DMS114 treated with DMSO at 0.1 percent for 48 hours (cell line): ENCODE measurements around the gene ZNF341.

Experiments used
- DNase-seq: peaks from one replicate; lab custom pipeline; 2025; ENCODE audit not compliant: unreplicated experiment; lab: John Stamatoyannopoulos, UW

ZNF341 gene

DNA sequence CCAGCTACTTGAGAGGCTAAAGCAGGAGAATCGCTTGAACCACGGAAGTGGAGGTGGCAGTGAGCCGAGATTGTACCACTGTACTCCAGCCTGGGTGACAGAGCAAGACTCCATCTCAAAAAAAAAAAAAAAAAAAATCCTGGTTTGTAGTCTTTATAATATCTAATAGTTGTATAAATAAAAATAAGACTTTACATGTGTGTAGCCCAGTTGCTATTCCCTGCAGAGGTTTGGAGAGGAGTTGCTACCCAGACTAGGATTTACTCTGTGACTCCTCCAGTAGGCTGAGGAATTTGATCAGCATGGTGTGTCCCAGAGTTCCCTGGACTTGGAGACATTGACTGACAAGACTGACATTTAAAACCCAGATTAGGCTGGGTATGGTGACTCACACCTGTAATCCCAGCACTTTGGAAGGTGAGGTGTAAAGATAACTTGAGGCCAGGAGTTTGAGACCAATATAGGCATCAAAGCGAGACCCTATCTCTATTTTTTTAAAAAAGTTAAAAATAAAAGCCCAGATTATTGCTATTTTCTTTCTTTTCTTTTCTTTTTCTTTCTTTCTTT lies 89.6 kb downstream of the ZNF341 start:
- no peak for DNase-seq

DNA sequence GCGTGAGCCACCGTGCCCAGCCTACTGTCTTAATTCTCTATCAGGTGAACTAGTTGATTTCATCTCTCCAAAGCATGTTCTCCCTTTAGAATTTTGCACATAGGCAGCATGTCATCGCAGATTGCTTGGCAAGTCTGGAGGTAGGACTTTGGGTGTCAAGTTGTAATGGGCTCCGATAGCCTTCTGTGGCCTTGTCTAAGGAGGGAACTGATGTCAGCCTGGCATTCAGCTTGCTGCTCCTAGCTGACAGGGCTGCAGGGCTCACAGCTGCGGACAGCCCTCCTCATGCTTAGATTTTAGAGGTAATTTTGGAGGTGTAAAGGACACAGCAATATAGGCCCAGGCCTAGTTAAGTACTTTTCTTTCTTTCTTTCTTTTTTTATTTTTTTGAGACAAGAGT lies 90.6 kb downstream of the ZNF341 start:
- no peak for DNase-seq

DNA sequence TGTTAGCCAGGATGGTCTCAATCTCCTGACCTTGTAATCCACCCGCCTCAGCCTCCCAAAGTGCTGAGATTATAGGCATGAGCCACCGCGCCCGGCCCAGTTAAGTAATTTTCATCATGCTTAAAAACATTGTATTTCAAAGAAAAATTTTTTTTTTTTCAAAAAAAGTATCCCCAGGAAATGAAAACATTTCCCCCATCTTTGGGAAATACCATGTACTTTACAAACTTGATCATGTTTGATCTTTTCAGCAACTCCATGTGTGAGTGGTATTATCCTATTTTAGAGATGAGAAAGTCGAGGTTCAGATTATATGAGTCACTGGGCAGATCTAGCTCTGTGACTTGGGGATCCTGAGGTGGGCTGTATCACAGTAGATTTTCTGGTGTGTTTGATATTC lies 91.2 kb downstream of the ZNF341 start:
- no peak for DNase-seq

DNA sequence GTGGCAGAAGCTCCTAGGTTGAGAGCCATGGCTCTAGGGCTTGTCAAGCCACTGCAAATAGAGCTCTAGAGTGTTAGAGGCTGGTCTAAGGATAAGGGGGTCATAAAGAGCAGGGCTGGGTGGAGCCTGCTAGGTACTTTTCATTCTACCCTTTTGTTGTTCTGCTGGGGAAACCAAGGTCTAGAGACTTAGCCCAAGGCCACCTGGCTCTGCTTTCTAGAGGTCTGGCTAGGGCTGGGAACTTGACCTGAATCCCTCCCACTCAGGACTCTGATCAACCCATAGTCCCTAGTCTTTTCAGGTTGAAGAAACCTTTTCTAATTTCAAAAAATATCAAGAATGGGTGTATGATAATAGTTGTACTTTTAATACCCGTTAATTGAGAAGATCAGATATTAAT lies 93.1 kb downstream of the ZNF341 start:
- no peak for DNase-seq

DNA sequence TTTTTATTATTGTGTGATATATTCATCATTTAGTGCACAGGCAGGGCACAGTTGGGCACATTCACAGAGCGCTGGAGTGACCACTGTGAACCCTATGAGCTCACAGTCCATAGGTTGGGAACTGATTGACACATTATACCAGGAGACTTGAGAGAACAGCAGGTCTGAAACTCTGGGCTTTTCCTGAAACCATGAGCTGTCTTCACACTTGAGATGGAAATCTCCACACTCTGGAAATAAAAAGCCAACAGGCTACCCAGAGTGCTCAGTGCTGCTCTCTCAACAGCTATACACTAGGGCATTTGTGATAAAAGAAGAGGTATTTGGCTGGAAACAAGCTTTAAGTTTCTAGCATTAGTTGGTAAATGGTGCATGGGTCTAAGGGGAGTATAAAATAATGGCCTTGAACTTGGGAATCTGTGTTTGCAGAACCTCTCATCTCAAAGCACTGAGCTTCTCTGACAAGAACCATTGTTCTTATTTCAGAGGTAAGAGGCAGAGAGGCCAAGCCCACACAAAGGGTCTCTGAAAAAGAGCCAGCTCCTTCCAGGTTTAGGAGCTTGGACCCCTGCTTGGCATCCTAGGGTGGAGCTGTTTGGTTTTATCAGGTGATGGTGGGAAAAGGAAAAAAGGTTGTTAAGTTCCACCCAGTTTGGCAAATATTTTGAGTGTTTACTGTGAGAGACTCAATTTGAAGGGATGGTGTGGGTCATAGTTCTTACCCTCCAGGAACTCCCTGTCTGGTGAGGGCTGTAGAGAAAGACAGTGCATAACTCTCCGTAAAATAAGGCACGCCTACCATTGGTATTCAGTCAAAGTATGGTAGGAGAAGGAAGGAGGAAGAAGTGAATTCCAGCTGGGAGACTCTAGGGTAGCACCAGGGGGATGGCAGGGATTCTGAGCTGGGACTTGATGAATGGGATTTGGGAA lies 93.8 kb downstream of the ZNF341 start:
- DNase-seq: no peak

DNA sequence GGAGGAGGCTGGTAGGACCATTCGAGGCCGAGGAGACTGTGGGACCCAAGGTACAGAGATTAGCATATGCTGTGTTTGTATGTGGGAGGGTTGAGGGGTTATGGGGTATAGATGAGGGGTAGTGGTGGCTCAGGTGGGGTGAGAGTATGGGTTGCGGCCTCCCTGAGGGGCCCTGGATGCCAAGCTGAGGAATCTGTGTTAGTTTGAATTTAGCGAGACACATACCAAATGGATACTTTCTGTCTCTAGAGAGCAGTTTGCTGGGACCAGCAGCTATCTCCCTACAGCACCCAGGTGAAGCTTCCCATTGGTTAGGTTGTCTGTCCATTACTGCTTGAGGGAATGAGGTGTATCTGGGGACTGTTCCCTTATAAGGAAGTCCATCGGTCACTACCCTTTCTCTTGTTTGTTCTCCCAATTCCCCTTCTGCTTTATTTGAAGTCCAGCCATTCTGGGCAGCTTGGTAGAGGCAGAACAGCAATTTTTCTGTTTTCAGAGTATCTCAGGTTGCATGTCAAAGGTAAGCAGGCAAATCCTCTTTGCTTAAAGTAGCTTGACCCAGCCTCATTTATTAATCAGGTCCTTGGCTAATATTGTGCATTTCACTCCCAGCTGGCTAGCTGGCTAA lies 94.6 kb downstream of the ZNF341 start:
- DNase-seq: no peak

DNA sequence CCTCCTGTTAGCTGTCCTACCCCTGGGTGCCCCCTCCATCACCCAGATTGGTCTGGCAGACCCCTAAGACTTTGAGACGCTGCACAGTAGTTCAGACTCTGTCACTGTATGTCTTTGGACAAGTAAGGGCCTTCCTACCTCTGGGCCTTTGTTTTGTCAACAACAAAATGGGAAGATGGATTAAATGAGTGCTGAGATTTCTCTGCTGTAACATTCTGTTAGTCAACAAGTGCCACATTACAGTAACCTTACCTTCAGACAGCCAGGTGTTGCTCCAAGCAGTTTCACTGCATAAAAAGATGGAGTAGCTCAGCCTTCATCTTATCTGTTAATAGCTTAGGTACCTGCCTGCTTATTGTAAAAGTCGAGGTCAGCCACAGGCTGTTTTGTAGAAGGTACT lies 95.3 kb downstream of the ZNF341 start:
- DNase-seq: no peak

DNA sequence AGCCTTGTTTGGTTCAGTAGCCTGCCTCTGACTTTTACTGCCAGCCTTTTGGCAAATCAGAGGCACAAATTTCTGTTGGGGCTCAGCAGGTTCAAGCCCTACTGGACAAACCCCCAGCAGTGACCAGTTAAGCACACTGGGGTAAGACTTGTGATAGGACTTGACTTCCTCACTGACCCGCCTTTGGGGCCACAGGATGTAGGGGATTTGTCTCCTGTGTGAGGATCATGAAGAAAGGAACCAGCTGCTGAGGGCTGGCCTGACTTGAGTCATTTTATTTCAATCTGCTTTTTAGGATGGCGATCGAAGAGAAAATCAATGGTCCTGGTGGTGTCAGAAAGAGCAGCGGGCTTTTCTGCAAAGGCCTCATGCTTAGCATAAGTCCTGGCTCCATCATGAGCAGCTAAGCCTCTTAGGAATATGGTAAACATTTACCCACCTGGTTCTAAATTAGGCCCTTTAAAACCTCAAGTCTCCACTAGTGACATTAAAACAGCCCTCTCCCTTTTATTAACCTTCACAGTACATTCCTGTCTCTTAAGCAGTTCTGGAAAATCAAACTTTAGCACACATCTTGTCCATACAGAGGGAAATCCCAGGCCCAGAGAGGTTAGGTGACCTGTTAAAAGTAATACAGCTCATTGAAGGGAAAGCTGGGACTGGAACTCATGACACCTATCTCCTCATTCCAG lies 96.0 kb downstream of the ZNF341 start:
- no peak for DNase-seq

DNA sequence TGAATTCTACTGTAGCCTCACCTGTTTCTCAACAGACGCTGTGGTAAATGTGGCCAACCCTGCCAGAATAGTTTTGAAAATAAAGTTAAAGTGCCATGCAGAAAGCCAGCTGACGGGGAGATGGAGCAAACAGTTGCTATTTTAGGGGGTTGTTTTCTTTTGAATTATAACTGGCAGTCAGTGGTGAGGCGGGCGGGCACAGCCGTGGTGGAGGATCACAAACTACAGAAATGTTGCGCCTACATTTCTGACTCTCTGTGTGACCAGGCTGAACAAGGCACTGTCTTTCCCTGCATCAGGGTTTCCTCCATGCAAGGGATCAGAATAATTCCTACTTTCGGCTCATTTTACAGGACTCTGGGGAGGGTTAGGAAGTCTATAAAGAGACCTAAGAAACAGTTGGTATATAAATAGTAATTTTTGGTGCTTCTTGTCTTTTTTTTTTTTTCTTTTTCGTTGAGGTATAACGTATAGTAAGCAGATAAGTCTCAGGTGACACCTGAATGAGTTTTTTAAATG lies 96.6 kb downstream of the ZNF341 start:
- DNase-seq: no peak

DNA sequence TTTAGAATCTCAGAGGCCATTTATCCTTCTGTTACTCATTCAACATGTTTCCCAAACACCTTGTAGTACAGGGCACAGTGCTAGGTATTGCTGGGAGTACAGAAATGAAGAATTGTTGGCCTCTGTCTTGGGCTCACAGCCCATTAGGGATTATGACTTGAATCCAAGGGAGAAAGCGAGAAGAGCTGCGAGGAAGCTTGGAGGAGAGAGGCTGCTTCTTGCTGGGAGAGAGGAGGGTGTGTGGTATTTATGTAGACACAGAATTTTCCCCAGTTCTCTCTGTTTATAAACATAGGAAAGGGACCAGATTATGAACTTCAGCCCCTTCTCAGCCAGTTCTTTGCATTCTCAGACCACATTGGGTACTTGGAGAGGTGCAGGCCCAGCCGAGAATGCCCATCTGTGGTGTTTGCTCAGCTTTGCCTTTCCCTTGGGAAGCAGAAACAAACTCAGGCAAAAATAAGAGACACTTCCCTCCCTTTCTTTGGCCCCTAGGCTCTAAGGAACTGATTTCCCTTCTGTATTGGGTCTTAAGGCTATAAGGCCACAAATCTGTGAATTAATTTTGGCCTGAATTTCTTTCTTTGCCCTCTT lies 97.3 kb downstream of the ZNF341 start:
- no peak for DNase-seq

DNA sequence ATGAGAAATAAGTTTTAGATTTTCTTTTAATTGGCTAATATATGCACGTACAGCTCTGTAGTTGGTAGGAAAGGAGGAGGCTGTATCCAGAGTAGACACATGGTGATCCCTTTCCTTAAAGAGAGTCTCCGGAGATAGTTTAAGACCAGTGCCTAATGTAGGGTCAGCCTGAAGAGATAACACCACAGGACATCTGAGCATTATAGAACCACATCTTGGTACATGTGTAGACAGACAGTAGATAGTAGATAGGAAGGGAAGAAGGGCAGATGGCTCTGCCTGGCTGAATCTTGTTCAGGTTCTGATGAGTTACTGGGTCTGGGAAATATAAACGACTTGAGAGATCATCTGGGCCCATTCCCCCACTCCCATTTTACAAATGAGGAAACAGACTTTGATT lies 97.8 kb downstream of the ZNF341 start:
- DNase-seq: no peak

DNA sequence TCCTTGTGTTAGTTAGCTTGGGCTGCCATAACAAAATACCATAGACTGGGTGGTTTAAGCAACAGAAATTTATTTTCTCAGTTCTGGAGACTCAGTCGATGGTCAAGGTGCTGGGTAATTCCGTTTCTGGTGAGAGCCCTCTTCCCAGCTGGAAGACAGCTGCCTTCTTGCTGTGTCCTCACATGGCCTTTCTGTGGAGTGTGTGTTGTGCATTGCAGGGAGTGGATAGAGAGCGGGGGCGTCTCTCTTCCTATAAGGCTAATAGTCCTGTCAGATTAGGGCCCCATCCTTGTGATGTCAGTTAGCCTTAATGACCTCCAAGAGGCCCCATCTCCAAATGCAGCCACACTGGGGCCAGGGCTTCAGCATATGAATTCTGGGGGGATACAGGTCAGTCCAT lies 98.6 kb downstream of the ZNF341 start:
- DNase-seq: no peak

DNA sequence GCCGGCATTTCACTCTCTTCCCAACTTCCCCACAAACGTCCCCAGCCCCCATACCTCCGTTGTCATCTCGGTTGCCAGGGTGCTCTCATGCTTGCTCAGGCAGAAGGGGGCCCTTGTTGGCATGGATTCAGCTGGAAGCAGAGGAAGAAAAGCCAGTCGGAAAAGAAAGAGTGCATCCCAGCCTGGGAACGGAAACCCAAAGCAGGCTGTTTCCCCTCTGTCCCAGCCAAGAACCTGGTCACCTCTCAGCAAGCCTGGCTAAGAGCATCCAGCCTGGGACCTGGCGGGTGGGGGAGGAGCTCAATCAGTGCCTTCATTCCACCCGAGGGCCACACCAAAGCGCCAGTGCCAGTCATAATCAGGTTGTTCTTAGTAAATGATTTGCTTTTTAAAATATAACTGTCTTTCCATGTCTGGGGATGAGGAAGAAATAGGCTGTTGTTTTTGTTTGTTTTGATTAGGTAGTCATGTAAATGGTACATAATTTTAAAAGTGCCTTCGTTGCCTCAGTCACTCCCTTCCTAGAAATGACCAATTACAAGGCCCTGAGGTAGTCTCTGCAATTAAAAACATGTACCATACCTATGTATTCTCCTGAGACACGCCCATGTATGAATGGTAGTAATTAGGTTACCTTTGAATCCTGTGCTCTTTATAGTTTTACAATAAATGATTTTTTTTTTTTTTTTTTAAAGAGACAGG lies 100.5 kb downstream of the ZNF341 start:
- no peak for DNase-seq

DNA sequence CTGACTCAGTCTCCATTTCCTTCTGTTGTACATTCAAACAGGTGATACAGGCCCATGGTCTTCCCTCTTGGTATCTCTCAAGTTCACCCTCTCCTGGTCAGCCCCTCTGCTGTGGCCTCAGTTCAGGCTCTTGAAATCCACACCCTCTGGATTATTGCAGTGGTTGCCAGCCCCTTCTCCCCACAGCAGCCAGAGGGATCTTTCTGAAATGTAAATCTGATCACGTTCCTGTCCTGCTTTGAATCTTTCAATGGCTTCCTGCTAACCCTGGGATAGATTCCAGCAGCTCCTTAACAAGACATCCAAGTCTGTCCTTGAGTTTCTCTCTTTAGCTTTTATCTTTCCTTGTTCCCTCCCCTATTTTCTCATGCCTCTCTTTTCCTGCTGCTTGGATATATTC lies 101.5 kb downstream of the ZNF341 start:
- DNase-seq: no peak

DNA sequence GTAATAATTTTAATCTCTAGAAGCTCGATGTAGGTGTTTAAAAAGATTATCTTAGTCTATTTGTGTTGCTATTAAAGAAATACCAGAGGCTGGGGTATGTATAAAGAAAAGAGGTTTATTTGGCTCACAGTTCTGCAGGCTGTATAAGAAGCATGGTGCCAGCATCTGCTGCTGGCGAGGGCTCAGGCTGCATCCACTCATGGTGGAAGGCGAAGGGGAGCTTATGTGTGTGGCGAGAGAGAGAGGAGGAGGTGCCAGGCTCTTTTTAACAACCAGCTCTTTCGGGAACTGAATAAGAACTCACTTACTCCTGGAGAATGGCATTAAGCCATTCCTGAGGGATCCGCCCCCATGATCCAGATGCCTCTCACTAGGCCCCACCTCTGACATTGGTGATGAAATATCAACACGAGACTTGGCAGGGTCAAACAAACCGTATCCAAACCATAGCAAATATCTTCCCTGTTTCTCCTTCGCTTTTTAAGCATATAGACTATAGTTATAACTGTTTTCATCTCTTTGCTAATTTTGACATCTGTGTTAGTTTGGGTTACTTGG lies 103.9 kb downstream of the ZNF341 start:
- no peak for DNase-seq

DNA sequence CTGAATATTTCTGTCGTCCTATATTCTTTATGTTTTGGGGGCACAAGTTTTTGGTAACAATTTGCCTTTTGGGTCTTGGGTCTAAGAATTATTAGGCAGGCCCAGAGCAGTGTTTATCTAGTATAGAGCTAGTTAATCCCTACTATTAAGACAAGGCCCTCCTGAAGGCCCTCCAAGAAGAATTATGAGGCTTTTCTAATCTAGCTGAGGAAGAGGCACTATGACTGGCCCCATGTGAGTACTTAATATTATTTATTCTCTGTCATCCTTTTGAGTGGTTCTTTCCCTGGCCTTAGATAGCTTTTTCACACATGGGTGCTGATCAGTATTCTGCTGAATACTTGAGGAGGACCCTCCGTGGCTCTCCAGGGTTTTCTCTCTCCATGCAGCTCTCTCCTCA lies 104.5 kb downstream of the ZNF341 start:
- no peak for DNase-seq

DNA sequence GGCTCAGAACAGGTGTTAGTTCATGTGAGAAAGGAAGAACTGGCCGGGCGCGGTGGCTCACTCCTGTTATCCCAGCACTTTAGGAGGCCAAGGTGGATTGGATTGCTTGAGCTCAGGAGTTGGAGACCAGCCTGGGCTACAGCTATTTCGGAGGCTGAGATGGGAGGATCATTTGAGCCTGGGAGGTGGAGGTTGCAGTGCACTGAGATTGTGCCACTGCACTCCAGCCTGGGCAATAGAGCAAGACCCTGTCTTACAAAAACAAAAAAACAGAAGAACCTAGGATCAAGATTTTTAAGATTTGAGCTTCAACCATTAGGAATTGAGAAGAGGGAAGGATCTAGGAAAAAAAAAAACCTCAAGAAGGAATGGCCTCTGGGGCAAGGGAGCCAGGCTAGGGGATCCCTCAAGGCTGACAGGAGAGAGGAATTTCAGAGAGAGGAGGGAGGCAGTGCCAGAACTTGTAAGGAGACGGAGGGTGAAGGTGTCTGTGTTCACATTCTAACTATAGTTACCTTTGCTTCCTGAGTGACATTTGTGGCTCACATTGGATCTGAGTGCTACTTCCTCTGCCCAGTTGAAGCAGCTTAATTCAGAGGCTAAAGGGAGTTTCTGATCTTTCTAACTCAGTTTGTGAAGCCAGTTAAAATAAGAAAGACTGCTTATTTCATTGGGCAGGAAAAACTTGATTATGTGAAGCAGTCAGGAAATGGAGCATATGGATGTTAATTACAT lies 105.5 kb downstream of the ZNF341 start:
- no peak for DNase-seq

DNA sequence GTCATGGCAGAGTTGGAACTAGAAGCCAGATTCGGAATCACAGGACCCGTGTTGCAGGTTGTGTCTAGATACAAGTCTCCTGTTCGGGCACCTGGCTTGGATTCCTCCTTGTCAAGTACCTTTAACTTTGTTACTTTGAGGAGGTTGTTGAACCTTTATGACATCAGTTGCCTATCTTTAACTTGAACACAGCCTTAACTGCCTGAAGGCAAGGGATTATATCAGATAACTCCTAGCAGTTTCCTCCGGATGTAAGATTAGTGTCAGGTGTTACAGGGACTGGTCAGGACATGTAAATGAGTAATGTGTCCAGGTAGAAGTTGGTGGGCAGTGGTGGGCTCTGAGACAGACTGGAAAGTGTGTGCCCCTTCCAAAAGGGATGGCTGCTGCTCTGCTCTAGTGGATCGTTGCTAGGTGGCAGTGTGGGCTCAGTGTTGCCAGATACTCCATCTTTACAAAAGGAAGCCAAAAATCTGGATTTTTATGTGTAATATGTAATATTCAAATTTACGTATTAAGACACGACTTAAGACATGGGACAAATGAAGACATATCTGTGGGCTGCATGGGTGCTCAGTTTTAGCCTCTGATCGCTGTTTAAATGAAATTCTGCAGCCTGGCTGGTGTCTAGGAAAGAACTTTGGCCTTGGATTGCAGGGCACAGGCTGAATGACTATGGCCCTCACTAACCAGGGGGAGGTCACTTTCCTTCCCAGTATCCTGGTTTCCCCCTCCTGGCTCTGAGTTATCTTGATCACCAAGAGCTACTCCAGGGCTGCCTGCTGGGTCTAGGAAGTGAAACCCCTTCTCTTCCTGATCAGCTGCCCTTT lies 106.5 kb downstream of the ZNF341 start:
- DNase-seq: no peak

DNA sequence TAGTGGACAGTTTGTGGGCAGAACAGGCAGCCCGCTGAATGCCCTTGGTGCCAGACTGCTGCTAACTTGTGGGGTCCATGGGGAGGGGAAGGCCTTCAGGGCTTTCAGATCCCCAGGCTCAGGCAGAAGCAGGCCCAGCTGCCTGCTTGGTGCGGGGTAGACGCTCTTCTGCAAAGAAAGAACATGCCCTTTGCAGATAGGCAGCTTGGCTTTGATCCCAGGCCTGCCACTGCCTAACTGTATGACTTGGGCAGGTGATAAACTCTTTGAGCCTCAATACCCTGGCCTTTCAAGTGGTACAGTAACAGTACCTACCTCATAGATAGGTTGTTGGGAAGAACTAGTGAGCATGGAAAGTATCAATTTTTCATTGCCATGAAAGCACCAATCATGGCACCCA lies 107.8 kb downstream of the ZNF341 start:
- DNase-seq: no peak
